GM12878 (cell line): ENCODE measurements around the gene RBM42. TPM values are rescaled to one million over a fixed set of nuclear protein-coding genes. Genes with fewer than 3 reads are reported as not detected.

Experiments
- ATAC-seq: fragments of 200-7000 bp; cut with Tn5 transposase; 3 replicates; pipeline ENCODE4 v1.9.1; 2020; ENCODE audit warnings: mild to moderate bottlenecking, moderate library complexity
- BruUV-seq: library from RNA; stranded (reverse); fragments of 400-500 nt; replicated peaks from 2 replicates; lab custom pipeline; 2021; lab: Mats Ljungman, UMichigan
- CTCF ChIA-PET: fragments of 300-600 bp; sonication (Branson Sonifier 250); formaldehyde crosslinking; extraction: SDS; loops from one replicate; lab custom pipeline; 2021; ENCODE audit warnings: inconsistent platforms; lab: Yijun Ruan, JAX
- POLR2A ChIA-PET: fragments of 350-600 bp; formaldehyde crosslinking; extraction: SDS; loops from one replicate; lab custom pipeline; 2021; ENCODE audit warnings: inconsistent platforms; lab: Charles Lee
- RAD21 ChIA-PET: fragments of 300-600 bp; sonication (Branson Sonifier 250); formaldehyde crosslinking; loops from one replicate; lab custom pipeline; 2023; ENCODE audit warnings: antibody characterized with exemption; ENCODE audit not compliant: unreplicated experiment; lab: Charles Lee
- SMC1A ChIA-PET: fragments of 300-600 bp; sonication (Branson Sonifier 250); formaldehyde crosslinking; loops from one replicate; lab custom pipeline; 2023; ENCODE audit not compliant: unreplicated experiment, uncharacterized antibody; lab: Charles Lee
- DNase-seq: peaks from one replicate; pipeline ENCODE4 v3.0.0-alpha.2; 2011; ENCODE audit warnings: low read depth, low spot score
- FAIRE-seq: peaks from 3 replicates; lab custom pipeline; 2011; peaks lifted over from hg19 to GRCh38; lab: Jason Lieb, UNC
- H2AFZ ChIP-seq: 2 replicates; pipeline ENCODE4 v1.6.0; 2011; ENCODE audit warnings: low read depth, low read length, control low read depth; ENCODE audit not compliant: control insufficient read depth
- H3K27ac ChIP-seq: 2 replicates; pipeline ENCODE4 v1.5.1; 2011; ENCODE audit warnings: control low read depth; ENCODE audit not compliant: control insufficient read depth, insufficient read depth
- H3K27me3 ChIP-seq, 2 experiments: replicated peaks in 1 of 2; 2 replicates each; pipeline versions ENCODE4 v1.6.0 to v1.6.1; 2011; ENCODE audit warnings: low read length in 1 of 2; ENCODE audit not compliant: control insufficient read depth in 2 of 2, insufficient read depth in 2 of 2
- H3K36me3 ChIP-seq, 2 experiments: 2 replicates each; pipeline ENCODE4 v1.5.1; 2011; ENCODE audit warnings: low read length in 1 of 2; ENCODE audit not compliant: control insufficient read depth in 2 of 2, insufficient read depth in 2 of 2
- H3K4me1 ChIP-seq: 2 replicates; pipeline ENCODE4 v1.6.1; 2011; ENCODE audit warnings: mild to moderate bottlenecking, low read length, moderate library complexity, mixed read lengths; ENCODE audit not compliant: control insufficient read depth, insufficient read depth
- H3K4me2 ChIP-seq: 2 replicates; pipeline ENCODE4 v1.6.0; 2011; ENCODE audit warnings: control low read depth; ENCODE audit not compliant: control insufficient read depth, insufficient read depth
- H3K4me3 ChIP-seq: fragments of 200-600 bp; sonication (generic); 2 replicates; pipeline ENCODE4 v1.5.1; 2016
- H3K79me2 ChIP-seq: 2 replicates; pipeline ENCODE4 v1.6.0; 2011; ENCODE audit warnings: low read length; ENCODE audit not compliant: control insufficient read depth, insufficient read depth
- H3K9ac ChIP-seq: 2 replicates; pipeline ENCODE4 v1.8.0; 2011; ENCODE audit warnings: low read length, control low read depth, mixed read lengths; ENCODE audit not compliant: control insufficient read depth, insufficient read depth
- H3K9me3 ChIP-seq: replicated peaks from 3 replicates; pipeline ENCODE4 v1.5.1; 2011; ENCODE audit warnings: mild to moderate bottlenecking, low read length; ENCODE audit not compliant: control insufficient read depth, insufficient read depth
- H4K20me1 ChIP-seq: 2 replicates; pipeline ENCODE4 v1.6.0; 2011; ENCODE audit not compliant: control insufficient read depth, insufficient read depth
- BACH1 ChIP-seq: fragments of 450-650 bp; IDR thresholded peaks from 2 replicates; pipeline ENCODE4 v1.6.1; 2017; ENCODE audit warnings: mild to moderate bottlenecking, borderline replicate concordance
- LARP7 ChIP-seq: fragments of 450-650 bp; IDR thresholded peaks from 2 replicates; pipeline ENCODE4 v1.6.1; 2017; ENCODE audit warnings: mild to moderate bottlenecking
- NFXL1 ChIP-seq: fragments of 450-650 bp; IDR thresholded peaks from 2 replicates; pipeline ENCODE4 v1.6.1; 2017; ENCODE audit warnings: antibody characterized with exemption, mild to moderate bottlenecking, borderline replicate concordance
- PAX5 ChIP-seq: IDR thresholded peaks from 2 replicates; pipeline ENCODE4 v1.6.1; 2011; ENCODE audit warnings: low read depth, low read length, borderline replicate concordance
- RAD21 ChIP-seq: IDR thresholded peaks from 2 replicates; pipeline ENCODE4 v1.6.1; 2011; ENCODE audit warnings: mild to moderate bottlenecking, low read depth, low read length, moderate library complexity; ENCODE audit not compliant: insufficient read depth
- RB1 ChIP-seq: fragments of 450-650 bp; formaldehyde crosslinking; IDR thresholded peaks from 2 replicates; pipeline ENCODE4 v1.6.1; 2017; ENCODE audit warnings: mild to moderate bottlenecking, borderline replicate concordance
- RBBP5 ChIP-seq: fragments of 200-600 bp; sonication (generic); conservative IDR thresholded peaks from 2 replicates; pipeline ENCODE4 v1.6.1; 2016
- SIN3A ChIP-seq: IDR thresholded peaks from 2 replicates; pipeline ENCODE4 v1.6.1; 2012; ENCODE audit warnings: low read depth, low read length, improper control_type of control experiment
- TCF12 ChIP-seq: IDR thresholded peaks from 2 replicates; pipeline ENCODE4 v1.6.1; 2011; ENCODE audit warnings: low read depth, mild to moderate bottlenecking, low read length
- ZBED1 ChIP-seq: IDR thresholded peaks from 2 replicates; pipeline ENCODE4 v1.6.1; 2016; ENCODE audit warnings: borderline replicate concordance
- ZNF622 ChIP-seq: fragments of 450-650 bp; IDR thresholded peaks from 2 replicates; pipeline ENCODE4 v1.6.1; 2017; ENCODE audit warnings: mild to moderate bottlenecking, inconsistent platforms
- WGBS: methylation state at CpG from one replicate; pipeline ENCODE4 v1.1.6; 2016; ENCODE audit warnings: low lambda C conversion rate; ENCODE audit not compliant: insufficient replicate concordance, insufficient coverage; ENCODE audit errors: missing lambda C conversion rate; 5-methylcytosine and 5-hydroxymethylcytosine counted together
- in situ Hi-C: fragments of 300-500 bp; cut with MboI; formaldehyde crosslinking; loops from 9 replicates; pipeline ENCODE4 v1.14.3; 2018; ENCODE audit warnings: mixed read lengths
- intact Hi-C: fragments of 100-400 bp; cut with micrococcal nuclease; formaldehyde crosslinking; loops from one replicate; pipeline ENCODE4 v1.14.2; 2022; ENCODE audit not compliant: unreplicated experiment
- polyA plus RNA-seq, 11 experiments: library from polyadenylated mRNA; depleted of rRNA in 4 of 11; unstranded in 6 of 11; stranded (reverse) in 5 of 11; fragments of >200 nt; fragmentation: Nextera tagmentation in 4 of 11; fragmentation: Illumina TruSeq in 1 of 11; extraction: Ambion mirVana in 4 of 11; extraction: Trizol in 1 of 11; gene quantifications; 1 replicate in 1 of 11; 2 replicates in 10 of 11; pipeline versions ENCODE4 v1.2.1 to v1.2.3, GENCODE V29; 2011 to 2016; ENCODE audit warnings: inconsistent platforms in 2 of 11, missing spikeins in 2 of 11, low read depth in 1 of 11
- total RNA-seq, 4 experiments: library from RNA; depleted of rRNA in 3 of 4; stranded (reverse); fragments of >200 nt in 3 of 4; fragmentation: Illumina TruSeq in 1 of 4; extraction: Trizol in 1 of 4; gene quantifications; 2 replicates each; pipeline versions ENCODE4 v1.2.1 to v1.2.3, GENCODE V29; 2013 to 2021
- TF ChIP-seq, protein P1 (sequence below): fragments of 450-650 bp; IDR thresholded peaks from 2 replicates; pipeline ENCODE4 v1.6.1; 2018; ENCODE audit warnings: borderline replicate concordance, mild to moderate bottlenecking; ENCODE audit not compliant: partially characterized antibody
- TF ChIP-seq, protein P2 (sequence below): fragments of 450-650 bp; IDR thresholded peaks from 2 replicates; pipeline ENCODE4 v1.6.1; 2016; ENCODE audit warnings: mild to moderate bottlenecking

The RBM42 gene
- total and polyA plus RNA-seq, 10 of the 15 experiments (the other 5 are each of a cell fraction or from before 2014, with no cell fraction given), result 4.2 to 117 (median 48.5) TPM

DNA sequence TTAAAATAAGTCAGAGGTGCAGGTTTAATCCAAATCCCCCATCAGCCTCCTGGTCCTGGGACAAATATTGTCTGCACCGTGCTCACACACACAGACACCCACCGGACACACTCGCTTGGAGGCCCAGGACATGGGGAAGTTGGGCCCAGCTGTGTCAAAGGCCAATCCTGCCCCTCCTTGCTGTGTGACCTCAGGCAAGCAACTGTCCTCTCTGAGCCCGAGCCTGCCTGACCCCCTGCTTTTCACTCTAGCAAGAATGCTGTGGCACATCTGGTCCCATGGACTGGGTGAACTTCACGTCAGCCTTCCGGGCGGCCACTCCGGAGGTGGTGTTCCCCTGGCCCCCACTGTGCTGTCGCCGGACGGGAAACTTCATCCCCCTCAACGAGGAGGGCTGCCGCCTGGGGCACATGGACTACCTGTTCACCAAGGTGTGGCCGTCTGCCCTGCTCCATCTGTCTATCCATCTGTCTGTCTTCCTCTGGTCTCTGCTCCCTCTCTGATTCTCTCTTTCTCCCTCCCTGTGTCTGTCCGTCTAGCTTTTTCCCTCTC, 46.8 kb downstream of the RBM42 start:
- H3K79me2 ChIP-seq, result no peaks in the 10 kb centered on the region
- no peaks in the 10 kb centered on the region for H4K20me1 ChIP-seq
- in situ Hi-C loops, result no loop called here
- BruUV-seq, result no TSS peak
- DNase-seq, result no peak
- no peaks in the 10 kb centered on the region for H3K9me3 ChIP-seq
- POLR2A ChIA-PET, result no interaction called here
- TF ChIP-seq RAD21 (no peak), BACH1 (no peak), LARP7 (no peak), ZBED1 (no peak), TCF12 (no peak), NFXL1 (no peak), RBBP5 (no peak), PAX5 (no peak), RB1 (no peak), ZNF622 (no peak), SIN3A (no peak)
- TF ChIP-seq, protein P1, sequence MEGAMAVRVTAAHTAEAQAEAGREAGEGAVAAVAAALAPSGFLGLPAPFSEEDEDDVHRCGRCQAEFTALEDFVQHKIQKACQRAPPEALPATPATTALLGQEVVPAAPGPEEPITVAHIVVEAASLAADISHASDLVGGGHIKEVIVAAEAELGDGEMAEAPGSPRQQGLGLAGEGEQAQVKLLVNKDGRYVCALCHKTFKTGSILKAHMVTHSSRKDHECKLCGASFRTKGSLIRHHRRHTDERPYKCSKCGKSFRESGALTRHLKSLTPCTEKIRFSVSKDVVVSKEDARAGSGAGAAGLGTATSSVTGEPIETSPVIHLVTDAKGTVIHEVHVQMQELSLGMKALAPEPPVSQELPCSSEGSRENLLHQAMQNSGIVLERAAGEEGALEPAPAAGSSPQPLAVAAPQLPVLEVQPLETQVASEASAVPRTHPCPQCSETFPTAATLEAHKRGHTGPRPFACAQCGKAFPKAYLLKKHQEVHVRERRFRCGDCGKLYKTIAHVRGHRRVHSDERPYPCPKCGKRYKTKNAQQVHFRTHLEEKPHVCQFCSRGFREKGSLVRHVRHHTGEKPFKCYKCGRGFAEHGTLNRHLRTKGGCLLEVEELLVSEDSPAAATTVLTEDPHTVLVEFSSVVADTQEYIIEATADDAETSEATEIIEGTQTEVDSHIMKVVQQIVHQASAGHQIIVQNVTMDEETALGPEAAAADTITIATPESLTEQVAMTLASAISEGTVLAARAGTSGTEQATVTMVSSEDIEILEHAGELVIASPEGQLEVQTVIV, result no peak
- TF ChIP-seq, protein P2, sequence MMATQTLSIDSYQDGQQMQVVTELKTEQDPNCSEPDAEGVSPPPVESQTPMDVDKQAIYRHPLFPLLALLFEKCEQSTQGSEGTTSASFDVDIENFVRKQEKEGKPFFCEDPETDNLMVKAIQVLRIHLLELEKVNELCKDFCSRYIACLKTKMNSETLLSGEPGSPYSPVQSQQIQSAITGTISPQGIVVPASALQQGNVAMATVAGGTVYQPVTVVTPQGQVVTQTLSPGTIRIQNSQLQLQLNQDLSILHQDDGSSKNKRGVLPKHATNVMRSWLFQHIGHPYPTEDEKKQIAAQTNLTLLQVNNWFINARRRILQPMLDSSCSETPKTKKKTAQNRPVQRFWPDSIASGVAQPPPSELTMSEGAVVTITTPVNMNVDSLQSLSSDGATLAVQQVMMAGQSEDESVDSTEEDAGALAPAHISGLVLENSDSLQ, result no peak
- RAD21 ChIA-PET, result no interaction called here
- intact Hi-C loops, result no loop called here
- no peaks in the 10 kb centered on the region for H3K36me3 ChIP-seq
- CTCF ChIA-PET, result interaction anchor here (0.6 kb wide), 1 partner anchor 70 kb away, joined by 4 read pairs; the partner anchor contains the start of genes PSENEN and U2AF1L4
- FAIRE-seq, result no peak
- 63% methylated on average over 15 of the region's 15 CpGs for WGBS
- H3K4me3 ChIP-seq, result no peak overlapping the region
- SMC1A ChIA-PET, result no interaction called here
- peaks cover 4% of the 10 kb centered on the region for H3K4me1 ChIP-seq
- ATAC-seq, result no peak
- no peak overlapping the region for H3K27ac ChIP-seq
- H2AFZ ChIP-seq, result no peak overlapping the region
- no peak overlapping the region for H3K4me2 ChIP-seq
- H3K9ac ChIP-seq, result no peak overlapping the region
- no peaks in the 10 kb centered on the region; a peak in 1 of 4 replicates for H3K27me3 ChIP-seq

Other genes starting within 250 kb of the RBM42 start
Only the 7 nearest of the 25 such genes appear.
- 0.11 TPM in 2 replicates for gene ATP4A, start 65.4 kb upstream of the RBM42 start, total RNA-seq (2014; rRNA removed)
- gene ATP4A, start 65.4 kb upstream of the RBM42 start, total RNA-seq (2014; rRNA removed; fragmentation: Illumina TruSeq; extraction: Trizol), result not detected in 2 replicates
- 0.16 and 0.18 TPM in 2 replicates for gene ATP4A, start 65.4 kb upstream of the RBM42 start, total RNA-seq (2021)
- gene ATP4A, start 65.4 kb upstream of the RBM42 start, polyA plus RNA-seq (2011; rRNA removed), result 0.69 and 1.5 TPM in 2 replicates
- 0.03 and 0.11 TPM in 2 replicates for gene ATP4A, start 65.4 kb upstream of the RBM42 start, polyA plus RNA-seq (2014; fragmentation: Illumina TruSeq; extraction: Trizol)
- gene ATP4A, start 65.4 kb upstream of the RBM42 start, polyA plus RNA-seq (2014; fragmentation: Nextera tagmentation; extraction: Ambion mirVana), result under 1 TPM in 1 of 2 experiments, not detected in 1; 0.04 TPM
- gene ATP4A, start 65.4 kb upstream of the RBM42 start, polyA plus RNA-seq (2014; rRNA removed), result 0.09 and 0.20 TPM in 2 replicates
- gene ATP4A, start 65.4 kb upstream of the RBM42 start, polyA plus RNA-seq (2016; fragmentation: Nextera tagmentation; extraction: Ambion mirVana), result under 1 TPM in 1 of 2 experiments, not detected in 1; 0.13 TPM
- gene PMIS2, start 42.9 kb upstream of the RBM42 start, total RNA-seq (2014; rRNA removed), result not detected in 2 replicates
- not detected in 2 replicates for gene PMIS2, start 42.9 kb upstream of the RBM42 start, total RNA-seq (2014; rRNA removed; fragmentation: Illumina TruSeq; extraction: Trizol)
- not detected in 2 replicates for gene PMIS2, start 42.9 kb upstream of the RBM42 start, total RNA-seq (2021)
- gene PMIS2, start 42.9 kb upstream of the RBM42 start, polyA plus RNA-seq (2011; rRNA removed), result not detected in 2 replicates
- gene PMIS2, start 42.9 kb upstream of the RBM42 start, polyA plus RNA-seq (2014; fragmentation: Illumina TruSeq; extraction: Trizol), result not detected in 2 replicates
- gene PMIS2, start 42.9 kb upstream of the RBM42 start, polyA plus RNA-seq (2014; fragmentation: Nextera tagmentation; extraction: Ambion mirVana), result not detected
- gene PMIS2, start 42.9 kb upstream of the RBM42 start, polyA plus RNA-seq (2014; rRNA removed), result not detected in 2 replicates
- not detected for gene PMIS2, start 42.9 kb upstream of the RBM42 start, polyA plus RNA-seq (2016; fragmentation: Nextera tagmentation; extraction: Ambion mirVana)
- gene HAUS5, start 16.3 kb upstream of the RBM42 start, total RNA-seq (2014; rRNA removed), result 25.7 and 28.0 TPM in 2 replicates
- gene HAUS5, start 16.3 kb upstream of the RBM42 start, total RNA-seq (2014; rRNA removed; fragmentation: Illumina TruSeq; extraction: Trizol), result 8.6 and 8.9 TPM in 2 replicates
- gene HAUS5, start 16.3 kb upstream of the RBM42 start, total RNA-seq (2021), result 32.6 and 34.9 TPM in 2 replicates
- 7.9 and 9.7 TPM in 2 replicates for gene HAUS5, start 16.3 kb upstream of the RBM42 start, polyA plus RNA-seq (2011; rRNA removed)
- gene HAUS5, start 16.3 kb upstream of the RBM42 start, polyA plus RNA-seq (2014; fragmentation: Illumina TruSeq; extraction: Trizol), result 5.1 and 7.6 TPM in 2 replicates
- 1 to 10 TPM; 3.1 to 3.6 TPM for gene HAUS5, start 16.3 kb upstream of the RBM42 start, polyA plus RNA-seq (2014; fragmentation: Nextera tagmentation; extraction: Ambion mirVana)
- 25.5 and 28.5 TPM in 2 replicates for gene HAUS5, start 16.3 kb upstream of the RBM42 start, polyA plus RNA-seq (2014; rRNA removed)
- 10 to 100 TPM; 31.3 to 32.0 TPM for gene HAUS5, start 16.3 kb upstream of the RBM42 start, polyA plus RNA-seq (2016; fragmentation: Nextera tagmentation; extraction: Ambion mirVana)
- 0.82 and 1.1 TPM in 2 replicates for gene ETV2, start 12.7 kb downstream of the RBM42 start, total RNA-seq (2014; rRNA removed)
- gene ETV2, start 12.7 kb downstream of the RBM42 start, total RNA-seq (2014; rRNA removed; fragmentation: Illumina TruSeq; extraction: Trizol), result 0.18 and 0.22 TPM in 2 replicates
- 0.93 and 1.3 TPM in 2 replicates for gene ETV2, start 12.7 kb downstream of the RBM42 start, total RNA-seq (2021)
- gene ETV2, start 12.7 kb downstream of the RBM42 start, polyA plus RNA-seq (2011; rRNA removed), result 0.19 and 0.46 TPM in 2 replicates
- not detected in 2 replicates for gene ETV2, start 12.7 kb downstream of the RBM42 start, polyA plus RNA-seq (2014; fragmentation: Illumina TruSeq; extraction: Trizol)
- under 1 TPM; 0.10 to 0.13 TPM for gene ETV2, start 12.7 kb downstream of the RBM42 start, polyA plus RNA-seq (2014; fragmentation: Nextera tagmentation; extraction: Ambion mirVana)
- 1.2 and 1.4 TPM in 2 replicates for gene ETV2, start 12.7 kb downstream of the RBM42 start, polyA plus RNA-seq (2014; rRNA removed)
- under 1 TPM; 0.54 to 0.66 TPM for gene ETV2, start 12.7 kb downstream of the RBM42 start, polyA plus RNA-seq (2016; fragmentation: Nextera tagmentation; extraction: Ambion mirVana)
- 813 and 819 TPM in 2 replicates for gene COX6B1, start 19.3 kb downstream of the RBM42 start, total RNA-seq (2014; rRNA removed)
- gene COX6B1, start 19.3 kb downstream of the RBM42 start, total RNA-seq (2014; rRNA removed; fragmentation: Illumina TruSeq; extraction: Trizol), result 691 and 694 TPM in 2 replicates
- gene COX6B1, start 19.3 kb downstream of the RBM42 start, total RNA-seq (2021), result 500 and 540 TPM in 2 replicates
- gene COX6B1, start 19.3 kb downstream of the RBM42 start, polyA plus RNA-seq (2011; rRNA removed), result 503 and 834 TPM in 2 replicates
- 764 and 890 TPM in 2 replicates for gene COX6B1, start 19.3 kb downstream of the RBM42 start, polyA plus RNA-seq (2014; fragmentation: Illumina TruSeq; extraction: Trizol)
- gene COX6B1, start 19.3 kb downstream of the RBM42 start, polyA plus RNA-seq (2014; fragmentation: Nextera tagmentation; extraction: Ambion mirVana), result 1,000 to 10,000 TPM; 1,597 to 1,700 TPM
- 822 and 846 TPM in 2 replicates for gene COX6B1, start 19.3 kb downstream of the RBM42 start, polyA plus RNA-seq (2014; rRNA removed)
- gene COX6B1, start 19.3 kb downstream of the RBM42 start, polyA plus RNA-seq (2016; fragmentation: Nextera tagmentation; extraction: Ambion mirVana), result 100 to 1,000 TPM; 912 to 984 TPM
- gene UPK1A, start 37.5 kb downstream of the RBM42 start, total RNA-seq (2014; rRNA removed), result not detected in 2 replicates
- not detected in 2 replicates for gene UPK1A, start 37.5 kb downstream of the RBM42 start, total RNA-seq (2014; rRNA removed; fragmentation: Illumina TruSeq; extraction: Trizol)
- gene UPK1A, start 37.5 kb downstream of the RBM42 start, total RNA-seq (2021), result not detected in 2 replicates
- 1.3 and 1.9 TPM in 2 replicates for gene UPK1A, start 37.5 kb downstream of the RBM42 start, polyA plus RNA-seq (2011; rRNA removed)
- not detected in 2 replicates for gene UPK1A, start 37.5 kb downstream of the RBM42 start, polyA plus RNA-seq (2014; fragmentation: Illumina TruSeq; extraction: Trizol)
- gene UPK1A, start 37.5 kb downstream of the RBM42 start, polyA plus RNA-seq (2014; fragmentation: Nextera tagmentation; extraction: Ambion mirVana), result under 1 TPM in 1 of 2 experiments, not detected in 1; 0.26 TPM
- gene UPK1A, start 37.5 kb downstream of the RBM42 start, polyA plus RNA-seq (2014; rRNA removed), result 0.06 and 0.15 TPM in 2 replicates
- gene UPK1A, start 37.5 kb downstream of the RBM42 start, polyA plus RNA-seq (2016; fragmentation: Nextera tagmentation; extraction: Ambion mirVana), result not detected
- gene ZBTB32, start 75.5 kb downstream of the RBM42 start, total RNA-seq (2014; rRNA removed), result 11.0 and 13.9 TPM in 2 replicates
- gene ZBTB32, start 75.5 kb downstream of the RBM42 start, total RNA-seq (2014; rRNA removed; fragmentation: Illumina TruSeq; extraction: Trizol), result 11.0 and 11.4 TPM in 2 replicates
- gene ZBTB32, start 75.5 kb downstream of the RBM42 start, total RNA-seq (2021), result 45.6 and 46.7 TPM in 2 replicates
- 10.2 and 18.2 TPM in 2 replicates for gene ZBTB32, start 75.5 kb downstream of the RBM42 start, polyA plus RNA-seq (2011; rRNA removed)
- gene ZBTB32, start 75.5 kb downstream of the RBM42 start, polyA plus RNA-seq (2014; fragmentation: Illumina TruSeq; extraction: Trizol), result 6.2 and 13.2 TPM in 2 replicates
- gene ZBTB32, start 75.5 kb downstream of the RBM42 start, polyA plus RNA-seq (2014; fragmentation: Nextera tagmentation; extraction: Ambion mirVana), result 1 to 10 TPM; 1.0 to 3.6 TPM
- gene ZBTB32, start 75.5 kb downstream of the RBM42 start, polyA plus RNA-seq (2014; rRNA removed), result 34.7 and 36.7 TPM in 2 replicates
- gene ZBTB32, start 75.5 kb downstream of the RBM42 start, polyA plus RNA-seq (2016; fragmentation: Nextera tagmentation; extraction: Ambion mirVana), result 10 to 100 TPM; 32.4 to 36.4 TPM